Endodermal cell (in vitro differentiated cells): ENCODE data around the gene RERE. TPM values are rescaled to one million over a fixed set of nuclear protein-coding genes. Genes with fewer than 3 reads are reported as not detected.

ENCODE experiments used
- DNase-seq: peaks from one replicate; pipeline ENCODE4 v3.0.0-alpha.2; 2017
- H3K27ac ChIP-seq: 2 replicates; pipeline ENCODE4 v1.5.1; 2013; ENCODE audit warnings: mild to moderate bottlenecking, low read depth, low read length, moderate library complexity
- H3K27me3 ChIP-seq: 2 replicates; pipeline ENCODE4 v1.6.1; 2013; ENCODE audit warnings: mild to moderate bottlenecking, low read length, moderate library complexity; ENCODE audit not compliant: insufficient read depth, control insufficient read depth, poor library complexity, severe bottlenecking
- H3K36me3 ChIP-seq: 2 replicates; pipeline ENCODE4 v1.7.0; 2013; ENCODE audit warnings: mild to moderate bottlenecking, low read length, moderate library complexity; ENCODE audit not compliant: control insufficient read depth, insufficient read depth
- H3K4me1 ChIP-seq: one replicate; pipeline ENCODE4 v1.7.0; 2013; ENCODE audit warnings: low read length; ENCODE audit not compliant: control insufficient read depth, insufficient read depth
- H3K4me3 ChIP-seq: 2 replicates; pipeline ENCODE4 v1.5.1; 2013; ENCODE audit warnings: mild to moderate bottlenecking, low read length, moderate library complexity
- H3K9ac ChIP-seq: 2 replicates; pipeline ENCODE4 v1.6.1; 2013; ENCODE audit warnings: mild to moderate bottlenecking, low read length, moderate library complexity; ENCODE audit not compliant: poor library complexity, severe bottlenecking; ENCODE audit errors: extremely low read depth
- H3K9me3 ChIP-seq: 2 replicates; pipeline ENCODE4 v1.6.1; 2013; ENCODE audit warnings: mild to moderate bottlenecking, low read length, moderate library complexity; ENCODE audit not compliant: control insufficient read depth
- H3K27ac Mint-ChIP-seq: 2 replicates; pipeline ENCODE4 v1.8.0; 2020; ENCODE audit warnings: mixed read lengths
- H3K27me3 Mint-ChIP-seq: 2 replicates; pipeline ENCODE4 v1.8.0; 2021; ENCODE audit warnings: mild to moderate bottlenecking, mixed read lengths; ENCODE audit not compliant: insufficient read depth
- H3K36me3 Mint-ChIP-seq: 2 replicates; pipeline ENCODE4 v1.8.0; 2020; ENCODE audit warnings: low read depth, mixed read lengths
- H3K4me1 Mint-ChIP-seq: 2 replicates; pipeline ENCODE4 v1.8.0; 2020; ENCODE audit warnings: mixed read lengths
- H3K4me3 Mint-ChIP-seq: 2 replicates; pipeline ENCODE4 v1.8.0; 2020; ENCODE audit warnings: mild to moderate bottlenecking, moderate library complexity, mixed read lengths
- H3K9me3 Mint-ChIP-seq: 2 replicates; pipeline ENCODE4 v1.8.0; 2020; ENCODE audit warnings: mild to moderate bottlenecking, mixed read lengths
- WGBS, 2 experiments: methylation state at CpG; one replicate each; pipeline versions ENCODE4 v1.1.5 to v1.1.7; 2013; ENCODE audit warnings: missing lambda C conversion rate in 2 of 2, mixed read lengths in 1 of 2; ENCODE audit not compliant: insufficient coverage in 1 of 2, insufficient read length in 1 of 2; 5-methylcytosine and 5-hydroxymethylcytosine counted together
- total RNA-seq, 2 donors: library from RNA; stranded (reverse); fragmentation: NEBNext Ultra II Directional in 1 of 2; extraction: Animal tissue kit (Norgen Biotek cat#: 25700) in 1 of 2; gene quantifications; 2 replicates in 1 of 2; 3 replicates in 1 of 2; pipeline ENCODE4 v1.2.1, GENCODE V29; 2021
- TF ChIP-seq, protein P1 (sequence below): fragments of 200-600 bp; sonication (generic); conservative IDR thresholded peaks from 2 replicates; pipeline ENCODE4 v1.5.0; 2021; ENCODE audit warnings: antibody characterized with exemption, mild to moderate bottlenecking

Gene RERE
- total RNA-seq, 2 donors from 2014 or later: 159 to 179 TPM

DNA sequence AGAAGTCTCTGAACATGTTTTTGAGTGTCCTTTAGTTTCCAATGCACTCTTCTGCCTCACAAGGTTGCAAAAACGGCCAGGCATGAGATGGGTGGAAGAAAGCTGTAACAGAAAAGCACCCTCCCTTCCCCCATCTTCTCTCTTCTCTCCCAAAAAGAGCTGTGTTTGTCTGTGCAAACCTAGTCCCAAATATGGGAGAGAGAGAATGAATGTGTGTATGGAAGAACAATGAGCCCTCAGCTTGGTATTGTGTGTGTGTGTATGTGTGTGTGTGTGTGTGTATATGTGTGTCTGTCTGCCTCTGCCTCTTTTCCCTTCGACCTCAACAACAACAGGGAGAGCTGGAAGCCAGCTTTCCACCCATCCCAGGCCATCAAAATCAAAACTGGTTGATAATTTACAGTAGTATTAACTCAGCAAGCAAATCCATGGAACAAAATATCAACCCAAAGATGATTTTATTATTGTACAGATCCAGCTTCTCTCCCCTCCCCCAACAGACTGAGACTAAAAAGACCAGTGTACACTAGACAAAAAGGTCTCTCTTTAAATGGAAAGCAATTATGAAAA, 1.8 kb downstream of the RERE start:
- Histone ChIP-seq H3K4me3 (peak overlapping the region; percentile 90), H3K9me3 (no peaks in the 10 kb centered on the region), H3K27me3 (no peaks in the 10 kb centered on the region), H3K9ac (peak overlapping the region; percentile 90), H3K27ac (no peak overlapping the region), H3K4me1 (no peaks in the 10 kb centered on the region), H3K36me3 (no peaks in the 10 kb centered on the region)
- TF ChIP-seq, protein P1, sequence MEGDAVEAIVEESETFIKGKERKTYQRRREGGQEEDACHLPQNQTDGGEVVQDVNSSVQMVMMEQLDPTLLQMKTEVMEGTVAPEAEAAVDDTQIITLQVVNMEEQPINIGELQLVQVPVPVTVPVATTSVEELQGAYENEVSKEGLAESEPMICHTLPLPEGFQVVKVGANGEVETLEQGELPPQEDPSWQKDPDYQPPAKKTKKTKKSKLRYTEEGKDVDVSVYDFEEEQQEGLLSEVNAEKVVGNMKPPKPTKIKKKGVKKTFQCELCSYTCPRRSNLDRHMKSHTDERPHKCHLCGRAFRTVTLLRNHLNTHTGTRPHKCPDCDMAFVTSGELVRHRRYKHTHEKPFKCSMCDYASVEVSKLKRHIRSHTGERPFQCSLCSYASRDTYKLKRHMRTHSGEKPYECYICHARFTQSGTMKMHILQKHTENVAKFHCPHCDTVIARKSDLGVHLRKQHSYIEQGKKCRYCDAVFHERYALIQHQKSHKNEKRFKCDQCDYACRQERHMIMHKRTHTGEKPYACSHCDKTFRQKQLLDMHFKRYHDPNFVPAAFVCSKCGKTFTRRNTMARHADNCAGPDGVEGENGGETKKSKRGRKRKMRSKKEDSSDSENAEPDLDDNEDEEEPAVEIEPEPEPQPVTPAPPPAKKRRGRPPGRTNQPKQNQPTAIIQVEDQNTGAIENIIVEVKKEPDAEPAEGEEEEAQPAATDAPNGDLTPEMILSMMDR: no peak
- H3K9me3 Mint-ChIP-seq: no peaks in the 10 kb centered on the region
- H3K4me3 Mint-ChIP-seq: peak overlapping the region; percentile 80
- H3K4me1 Mint-ChIP-seq: peaks cover 42% of the 10 kb centered on the region
- H3K27me3 Mint-ChIP-seq: no peaks in the 10 kb centered on the region
- H3K27ac Mint-ChIP-seq: peak overlapping the region; percentile 62
- peak; percentile 44 for DNase-seq
- H3K36me3 Mint-ChIP-seq: no peaks in the 10 kb centered on the region
- 33% methylated on average over 2 of the region's 2 CpGs; no CpG with 5 or more reads in 1 of the 2 experiments for WGBS, 2 experiments

DNA sequence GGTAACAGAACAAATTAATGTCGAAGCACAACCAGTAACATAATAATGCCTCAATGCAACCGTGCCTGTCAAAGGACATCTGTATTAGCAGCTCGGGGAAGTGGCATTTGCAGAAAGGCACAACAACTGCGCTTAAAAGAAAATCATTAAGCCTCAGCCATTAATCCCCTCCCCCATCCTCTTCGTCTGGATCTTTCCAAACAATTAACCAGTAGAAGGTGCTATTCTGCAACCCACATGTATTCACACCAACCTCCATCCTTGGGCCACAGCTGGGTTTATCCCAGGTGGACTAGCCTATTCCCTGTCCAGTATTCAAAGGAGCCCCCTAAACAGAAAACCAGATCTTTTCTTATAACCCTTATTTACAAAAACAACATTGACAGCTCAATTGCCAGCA, 2.6 kb downstream of the RERE start:
- H3K27ac Mint-ChIP-seq: no peak overlapping the region

DNA sequence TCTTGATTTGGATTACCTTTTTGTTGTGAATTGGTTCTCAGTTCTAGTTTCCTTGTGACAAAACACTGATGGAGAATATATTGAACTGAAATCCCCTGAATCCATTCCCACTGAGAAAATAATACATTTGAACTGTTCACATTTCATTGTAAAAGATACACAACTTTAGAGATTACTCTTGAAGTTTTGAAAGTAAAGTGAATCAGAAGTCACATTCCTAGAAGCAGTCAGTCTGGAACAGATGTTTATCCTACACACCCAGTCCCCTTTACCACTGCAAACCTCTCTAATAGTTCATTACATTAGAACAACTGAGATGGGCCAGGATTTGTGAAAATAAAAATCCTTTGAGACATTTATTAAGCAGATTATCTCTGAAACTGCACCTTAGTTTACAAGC, 3.4 kb downstream of the RERE start:
- Mint-ChIP-seq H3K27ac (peak overlapping the region; percentile 54), H3K36me3 (no peaks in the 10 kb centered on the region), H3K9me3 (no peaks in the 10 kb centered on the region), H3K4me1 (peaks cover 42% of the 10 kb centered on the region), H3K4me3 (peak overlapping the region; percentile 80), H3K27me3 (no peaks in the 10 kb centered on the region)
- TF ChIP-seq, protein P1: no peak
- no peaks in the 10 kb centered on the region for H3K4me1 ChIP-seq
- H3K27me3 ChIP-seq: no peaks in the 10 kb centered on the region
- no peaks in the 10 kb centered on the region for H3K9me3 ChIP-seq
- peak overlapping the region; percentile 90 for H3K4me3 ChIP-seq
- H3K36me3 ChIP-seq: no peaks in the 10 kb centered on the region
- H3K9ac ChIP-seq: no peak overlapping the region
- DNase-seq: no peak
- H3K27ac ChIP-seq: no peak overlapping the region

More for the DNA sequence above, 2.6 kb downstream of the RERE start:
- Mint-ChIP-seq H3K36me3 (no peaks in the 10 kb centered on the region), H3K4me1 (peaks cover 42% of the 10 kb centered on the region), H3K4me3 (peak overlapping the region; percentile 80), H3K27me3 (no peaks in the 10 kb centered on the region), H3K9me3 (no peaks in the 10 kb centered on the region)
- Histone ChIP-seq H3K27ac (no peak overlapping the region), H3K27me3 (no peaks in the 10 kb centered on the region), H3K4me3 (peak overlapping the region; percentile 90), H3K9me3 (no peaks in the 10 kb centered on the region), H3K4me1 (no peaks in the 10 kb centered on the region), H3K9ac (no peak overlapping the region), H3K36me3 (no peaks in the 10 kb centered on the region)
- DNase-seq: peak; percentile 68
- TF ChIP-seq, protein P1: peak; percentile 58
- WGBS, 2 experiments: 42 to 43% methylated on average over 5 of the region's 5 CpGs
